ENCODE measurements around the gene SNX19.

SNX19 gene

DNA sequence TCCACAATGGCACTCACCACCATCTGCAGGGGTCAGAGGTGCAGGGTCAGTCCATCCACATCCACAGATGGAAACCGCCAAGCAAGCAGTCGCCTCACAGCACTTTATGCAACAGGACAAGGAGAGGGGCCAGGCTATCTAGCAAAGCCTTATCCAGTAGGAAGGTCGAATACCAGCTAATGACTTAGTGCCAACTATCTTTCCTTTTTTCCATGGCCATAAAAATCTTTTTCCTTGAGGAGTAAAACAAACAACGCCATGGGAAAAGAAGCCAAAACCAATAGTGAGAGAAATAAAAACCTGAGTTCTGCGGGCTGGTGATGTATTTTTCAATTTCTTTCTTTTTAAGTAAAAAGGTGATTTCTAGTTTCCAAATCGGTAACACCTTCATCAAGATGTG is 8.2 kb downstream of the SNX19 start:
- no peak for TF ChIP-seq POLR2AphosphoS5 (IDR thresholded peaks at IDR 0.05; ENCODE audit: low read depth, low read length)
- TF ChIP-seq TAF1 (IDR thresholded peaks at IDR 0.05; ENCODE audit: borderline replicate concordance, insufficient read depth, low read length): no peak
- TF ChIP-seq, protein P1, sequence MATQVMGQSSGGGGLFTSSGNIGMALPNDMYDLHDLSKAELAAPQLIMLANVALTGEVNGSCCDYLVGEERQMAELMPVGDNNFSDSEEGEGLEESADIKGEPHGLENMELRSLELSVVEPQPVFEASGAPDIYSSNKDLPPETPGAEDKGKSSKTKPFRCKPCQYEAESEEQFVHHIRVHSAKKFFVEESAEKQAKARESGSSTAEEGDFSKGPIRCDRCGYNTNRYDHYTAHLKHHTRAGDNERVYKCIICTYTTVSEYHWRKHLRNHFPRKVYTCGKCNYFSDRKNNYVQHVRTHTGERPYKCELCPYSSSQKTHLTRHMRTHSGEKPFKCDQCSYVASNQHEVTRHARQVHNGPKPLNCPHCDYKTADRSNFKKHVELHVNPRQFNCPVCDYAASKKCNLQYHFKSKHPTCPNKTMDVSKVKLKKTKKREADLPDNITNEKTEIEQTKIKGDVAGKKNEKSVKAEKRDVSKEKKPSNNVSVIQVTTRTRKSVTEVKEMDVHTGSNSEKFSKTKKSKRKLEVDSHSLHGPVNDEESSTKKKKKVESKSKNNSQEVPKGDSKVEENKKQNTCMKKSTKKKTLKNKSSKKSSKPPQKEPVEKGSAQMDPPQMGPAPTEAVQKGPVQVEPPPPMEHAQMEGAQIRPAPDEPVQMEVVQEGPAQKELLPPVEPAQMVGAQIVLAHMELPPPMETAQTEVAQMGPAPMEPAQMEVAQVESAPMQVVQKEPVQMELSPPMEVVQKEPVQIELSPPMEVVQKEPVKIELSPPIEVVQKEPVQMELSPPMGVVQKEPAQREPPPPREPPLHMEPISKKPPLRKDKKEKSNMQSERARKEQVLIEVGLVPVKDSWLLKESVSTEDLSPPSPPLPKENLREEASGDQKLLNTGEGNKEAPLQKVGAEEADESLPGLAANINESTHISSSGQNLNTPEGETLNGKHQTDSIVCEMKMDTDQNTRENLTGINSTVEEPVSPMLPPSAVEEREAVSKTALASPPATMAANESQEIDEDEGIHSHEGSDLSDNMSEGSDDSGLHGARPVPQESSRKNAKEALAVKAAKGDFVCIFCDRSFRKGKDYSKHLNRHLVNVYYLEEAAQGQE (IDR thresholded peaks at IDR 0.05; ENCODE audit: insufficient read depth in 1 of 2, low read depth in 2 of 2, low read length in 2 of 2): no peak
- no peak for TF ChIP-seq FOXP2 (optimal IDR thresholded peaks at IDR 0.05; ENCODE audit: borderline replicate concordance, extremely low read depth, extremely low read length, insufficient read depth)
- TF ChIP-seq SIN3A (IDR thresholded peaks at IDR 0.05; ENCODE audit: borderline replicate concordance, insufficient read depth, low read length): no peak

DNA sequence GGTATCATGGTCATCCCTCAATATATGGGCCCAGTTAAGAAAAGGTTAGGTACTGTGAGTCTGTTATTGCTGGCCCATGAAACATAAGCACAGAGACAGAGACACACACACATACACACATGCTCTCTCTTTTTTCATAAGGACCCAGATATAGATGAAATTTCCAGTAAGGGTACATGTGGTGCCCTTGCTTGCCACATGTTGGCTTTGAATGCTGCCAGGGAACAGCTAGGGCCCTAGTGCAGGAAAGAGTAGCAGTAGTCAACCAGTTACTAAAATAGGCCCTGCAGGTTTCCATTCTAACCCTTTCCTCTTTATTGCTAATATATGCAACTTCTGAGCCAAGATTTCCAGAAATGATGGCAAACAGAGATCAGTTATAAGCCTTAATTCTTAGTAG is 9.1 kb downstream of the SNX19 start:
- TF ChIP-seq FOXP2 (optimal IDR thresholded peaks at IDR 0.05; ENCODE audit: borderline replicate concordance, extremely low read depth, extremely low read length, insufficient read depth): no peak
- TF ChIP-seq TAF1 (IDR thresholded peaks at IDR 0.05; ENCODE audit: borderline replicate concordance, insufficient read depth, low read length): no peak
- TF ChIP-seq SIN3A (IDR thresholded peaks at IDR 0.05; ENCODE audit: borderline replicate concordance, insufficient read depth, low read length): no peak
- TF ChIP-seq POLR2AphosphoS5 (IDR thresholded peaks at IDR 0.05; ENCODE audit: low read depth, low read length): no peak
- TF ChIP-seq, protein P1 (IDR thresholded peaks at IDR 0.05; ENCODE audit: insufficient read depth in 1 of 2, low read depth in 2 of 2, low read length in 2 of 2): no peak

DNA sequence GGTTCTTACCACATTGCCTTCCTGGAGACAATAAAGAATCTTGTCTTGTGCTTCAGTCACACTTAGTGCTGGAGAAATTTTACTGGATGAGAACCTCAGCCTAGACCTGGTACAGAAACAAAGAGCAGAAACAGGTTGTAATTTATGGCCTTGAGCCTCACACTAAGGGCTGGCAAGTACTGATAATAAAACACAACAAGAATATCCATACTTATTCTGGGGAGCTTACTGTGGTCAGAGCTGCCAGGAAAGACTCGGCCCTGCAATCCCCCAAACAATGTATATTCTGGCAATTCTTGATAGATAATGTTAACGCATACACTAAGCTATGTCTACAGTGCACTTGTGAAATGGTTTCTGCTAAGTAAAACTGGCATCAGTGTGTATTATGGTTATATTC is 9.7 kb downstream of the SNX19 start:
- TF ChIP-seq POLR2AphosphoS5 (IDR thresholded peaks at IDR 0.05; ENCODE audit: low read depth, low read length) (no peak), SIN3A (IDR thresholded peaks at IDR 0.05; ENCODE audit: borderline replicate concordance, insufficient read depth, low read length) (no peak), TAF1 (IDR thresholded peaks at IDR 0.05; ENCODE audit: borderline replicate concordance, insufficient read depth, low read length) (no peak), FOXP2 (optimal IDR thresholded peaks at IDR 0.05; ENCODE audit: borderline replicate concordance, extremely low read depth, extremely low read length, insufficient read depth) (no peak)
- TF ChIP-seq, protein P1 (IDR thresholded peaks at IDR 0.05; ENCODE audit: insufficient read depth in 1 of 2, low read depth in 2 of 2, low read length in 2 of 2): no peak

DNA sequence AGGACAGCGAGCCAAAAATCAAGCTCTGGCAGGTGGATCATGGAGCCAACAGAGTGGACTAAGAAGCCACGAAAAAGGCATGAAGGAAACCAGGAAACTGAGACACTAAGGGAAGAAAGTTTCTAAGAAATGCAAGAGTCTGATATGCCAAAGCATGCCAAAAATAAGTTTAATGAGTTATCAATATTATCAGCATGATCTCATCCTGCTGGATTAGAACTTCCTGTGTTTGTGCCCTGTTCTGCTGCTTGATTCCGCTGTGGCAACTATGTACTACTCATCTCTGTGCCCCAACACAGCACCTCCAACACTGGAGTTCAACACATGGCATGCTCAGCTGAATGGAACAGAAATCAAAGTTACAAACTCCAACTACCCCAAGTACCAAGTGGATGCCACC is 10.8 kb downstream of the SNX19 start:
- TF ChIP-seq, protein P1 (IDR thresholded peaks at IDR 0.05; ENCODE audit: insufficient read depth in 1 of 2, low read depth in 2 of 2, low read length in 2 of 2): no peak
- TF ChIP-seq SIN3A (IDR thresholded peaks at IDR 0.05; ENCODE audit: borderline replicate concordance, insufficient read depth, low read length): no peak
- TF ChIP-seq POLR2AphosphoS5 (IDR thresholded peaks at IDR 0.05; ENCODE audit: low read depth, low read length): no peak
- no peak for TF ChIP-seq TAF1 (IDR thresholded peaks at IDR 0.05; ENCODE audit: borderline replicate concordance, insufficient read depth, low read length)
- TF ChIP-seq FOXP2 (optimal IDR thresholded peaks at IDR 0.05; ENCODE audit: borderline replicate concordance, extremely low read depth, extremely low read length, insufficient read depth): no peak

DNA sequence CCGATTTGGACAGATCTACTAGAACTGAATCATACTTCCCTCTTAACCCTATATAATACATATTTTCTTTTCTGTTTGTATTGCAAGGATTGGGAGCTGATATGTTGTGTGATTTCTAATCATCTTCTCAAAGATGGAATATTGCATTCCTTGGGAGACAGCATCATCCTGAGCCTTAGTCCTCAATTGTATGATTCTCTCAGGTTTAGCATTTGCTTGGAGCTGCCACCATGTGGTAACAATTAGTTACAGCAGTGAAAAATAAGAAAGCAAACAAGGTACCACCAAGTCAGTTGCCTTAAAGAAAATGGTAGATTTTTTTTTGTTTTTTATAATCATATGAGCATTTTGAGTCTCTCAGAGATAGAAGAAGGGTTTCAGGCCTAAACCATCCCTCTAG is 11.9 kb downstream of the SNX19 start:
- TF ChIP-seq FOXP2 (optimal IDR thresholded peaks at IDR 0.05; ENCODE audit: borderline replicate concordance, extremely low read depth, extremely low read length, insufficient read depth) (no peak), SIN3A (IDR thresholded peaks at IDR 0.05; ENCODE audit: borderline replicate concordance, insufficient read depth, low read length) (no peak), TAF1 (IDR thresholded peaks at IDR 0.05; ENCODE audit: borderline replicate concordance, insufficient read depth, low read length) (no peak), POLR2AphosphoS5 (IDR thresholded peaks at IDR 0.05; ENCODE audit: low read depth, low read length) (no peak)
- TF ChIP-seq, protein P1 (IDR thresholded peaks at IDR 0.05; ENCODE audit: insufficient read depth in 1 of 2, low read depth in 2 of 2, low read length in 2 of 2): no peak

Measured in PFSK-1 (cell line).